Panc1 (cell line): ENCODE measurements around the gene OR6B1. TPM values are rescaled to one million over a fixed set of nuclear protein-coding genes. Genes with fewer than 3 reads are reported as not detected.

Source experiments
- ATAC-seq: fragments of 200-7000 bp; cut with Tn5 transposase; 2 replicates; pipeline ENCODE4 v1.9.1; 2020; ENCODE audit warnings: mild to moderate bottlenecking, moderate library complexity
- BruUV-seq: library from RNA; stranded (reverse); fragments of 400-500 nt; replicated peaks from 2 replicates; lab custom pipeline; 2021; lab: Mats Ljungman, UMichigan
- CTCF ChIA-PET: fragments of 300-600 bp; sonication (Branson Sonifier 250); formaldehyde crosslinking; loops from one replicate; lab custom pipeline; 2022; ENCODE audit warnings: antibody characterized with exemption; lab: Charles Lee
- POLR2A ChIA-PET: fragments of 300-600 bp; sonication (Branson Sonifier 250); formaldehyde crosslinking; loops from one replicate; lab custom pipeline; 2022; ENCODE audit warnings: antibody characterized with exemption; lab: Charles Lee
- DNase-seq: peaks from one replicate; pipeline ENCODE4 v3.0.0-alpha.2; 2010; ENCODE audit warnings: low read depth, low spot score
- H3K27ac ChIP-seq: 2 replicates; pipeline ENCODE4 v1.5.1; 2011; ENCODE audit warnings: mild to moderate bottlenecking, low read length, inconsistent platforms
- H3K27me3 ChIP-seq: fragments of 200-500 bp; sonication (Bioruptor generic); 2 replicates; pipeline ENCODE4 v1.6.0; 2014; ENCODE audit warnings: low read length, inconsistent platforms; ENCODE audit not compliant: control insufficient read depth, insufficient read depth
- H3K36me3 ChIP-seq: fragments of 200-500 bp; sonication (Bioruptor generic); 2 replicates; pipeline ENCODE4 v1.5.1; 2014; ENCODE audit warnings: inconsistent platforms, mild to moderate bottlenecking, low read length, moderate library complexity; ENCODE audit not compliant: control insufficient read depth, insufficient read depth
- H3K4me1 ChIP-seq: 2 replicates; pipeline ENCODE4 v1.5.1; 2011; ENCODE audit warnings: inconsistent platforms, mild to moderate bottlenecking, low read length, moderate library complexity; ENCODE audit not compliant: control insufficient read depth, insufficient read depth
- H3K4me3 ChIP-seq, 2 experiments: 2 replicates each; pipeline ENCODE4 v1.5.1; 2011 to 2012; ENCODE audit warnings: low read depth in 2 of 2, low read length in 2 of 2, mild to moderate bottlenecking in 2 of 2, inconsistent platforms in 1 of 2, moderate library complexity in 1 of 2
- H3K9me3 ChIP-seq: fragments of 200-500 bp; sonication (Bioruptor generic); 2 replicates; pipeline ENCODE4 v1.5.1; 2014; ENCODE audit warnings: low read depth, mild to moderate bottlenecking, inconsistent platforms, low read length, moderate library complexity; ENCODE audit not compliant: control insufficient read depth, insufficient read depth
- POLR2AphosphoS5 ChIP-seq: IDR thresholded peaks from 2 replicates; pipeline ENCODE4 v1.6.1; 2012; ENCODE audit warnings: mild to moderate bottlenecking, low read depth, low read length, moderate library complexity
- SIN3A ChIP-seq: IDR thresholded peaks from 2 replicates; pipeline ENCODE4 v1.6.1; 2012; ENCODE audit warnings: low read depth, mild to moderate bottlenecking, low read length, moderate library complexity, borderline replicate concordance; ENCODE audit not compliant: insufficient read depth
- TCF7L2 ChIP-seq: IDR thresholded peaks from 2 replicates; pipeline ENCODE4 v1.6.1; 2011; ENCODE audit warnings: mild to moderate bottlenecking, low read depth, low read length, inconsistent platforms
- in situ Hi-C: cut with HindIII; loops from 2 replicates; pipeline ENCODE4 v1.10.0; 2016; ENCODE audit warnings: low sequenced_read_pairs, low pct_unique_long_range_greater_than_20kb
- intact Hi-C: fragments of 100-400 bp; cut with micrococcal nuclease; formaldehyde crosslinking; loops from one replicate; pipeline ENCODE4 v1.10.0; 2022; ENCODE audit not compliant: unreplicated experiment
- total RNA-seq: library from RNA; stranded (reverse); gene quantifications from one replicate; pipeline ENCODE4 v1.2.1, GENCODE V29; 2021; ENCODE audit not compliant: unreplicated experiment
- TF ChIP-seq, protein P1 (sequence below): fragments of 450-650 bp; IDR thresholded peaks from 2 replicates; pipeline ENCODE4 v1.5.1; 2017; ENCODE audit warnings: mild to moderate bottlenecking
- TF ChIP-seq, protein P2 (sequence below), 2 experiments: IDR thresholded peaks; 2 replicates each; pipeline ENCODE4 v1.6.1; 2011 to 2012; ENCODE audit warnings: low read depth in 2 of 2, control low read depth in 1 of 2, low read length in 1 of 2, mild to moderate bottlenecking in 1 of 2, moderate library complexity in 1 of 2; ENCODE audit not compliant: insufficient read depth in 1 of 2

The OR6B1 gene
- total RNA-seq, 1 experiment from 2014 or later, result not detected

DNA sequence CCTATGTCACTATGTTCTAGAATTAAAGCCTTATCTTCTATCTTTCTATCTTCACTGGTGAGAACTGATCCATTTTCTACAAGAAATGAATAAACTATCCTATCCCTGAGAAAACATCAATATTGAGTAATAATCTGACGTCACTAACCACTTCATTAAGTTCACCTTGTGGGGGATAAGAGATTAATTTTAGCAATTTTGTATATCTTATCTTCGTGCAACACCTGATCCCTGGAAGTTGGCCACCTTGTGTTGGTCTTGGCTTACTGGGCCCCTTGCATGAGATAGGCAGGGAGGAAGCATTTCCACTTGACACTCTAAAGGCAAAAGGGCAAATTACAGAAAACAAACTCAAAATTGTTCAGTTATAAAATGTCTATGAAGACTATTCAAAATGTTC lies 20.1 kb upstream of the OR6B1 start:
- Histone ChIP-seq H3K27ac (no peak overlapping the region), H3K36me3 (no peaks in the 10 kb centered on the region), H3K4me1 (no peaks in the 10 kb centered on the region), H3K9me3 (no peaks in the 10 kb centered on the region), H3K4me3 (no peak overlapping the region), H3K27me3 (no peaks in the 10 kb centered on the region)
- BruUV-seq, result no TSS peak
- in situ Hi-C loops (no loop called here), intact Hi-C loops (no loop called here)
- CTCF ChIA-PET, result no interaction called here
- TF ChIP-seq SIN3A, result no peak
- POLR2A ChIA-PET, result no interaction called here
- DNase-seq (no peak), ATAC-seq (no peak)

DNA sequence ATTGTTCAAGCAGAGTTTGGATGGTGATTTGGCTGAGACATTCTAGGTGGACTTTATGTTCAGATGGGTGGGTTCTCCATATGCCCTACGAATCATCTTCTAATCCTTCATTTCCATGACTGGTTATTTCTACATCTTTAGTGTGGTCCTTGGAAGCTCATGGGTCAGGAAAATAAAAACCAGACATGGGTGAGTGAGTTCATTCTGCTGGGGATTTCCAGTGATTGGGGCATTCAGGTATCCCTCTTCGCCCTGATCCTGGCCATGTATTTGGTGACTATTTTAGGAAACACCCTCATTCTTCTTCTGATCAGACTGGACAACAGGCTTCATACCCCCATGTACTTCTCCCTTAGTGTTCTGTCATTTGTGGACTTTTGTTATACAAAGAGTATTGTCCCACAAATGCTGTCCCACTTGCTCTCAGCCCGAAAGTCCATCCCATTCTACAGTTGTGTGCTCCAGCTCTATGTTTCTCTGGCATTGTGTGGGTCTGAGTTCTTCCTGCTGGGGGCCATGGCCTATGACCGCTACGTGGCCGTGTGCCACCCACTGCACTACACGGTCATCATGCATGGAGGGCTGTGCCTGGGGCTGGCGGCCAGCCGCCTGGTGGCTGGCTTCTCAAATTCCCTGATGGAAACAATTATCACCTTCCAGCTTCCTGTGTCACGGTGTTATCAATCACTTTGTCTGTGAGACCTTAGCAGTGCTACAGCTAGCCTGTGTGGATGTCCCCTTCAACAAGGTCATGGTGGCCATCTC lies 19.2 kb upstream of the OR6B1 start:
- H3K27ac ChIP-seq, result no peak overlapping the region
- no peaks in the 10 kb centered on the region for H3K36me3 ChIP-seq
- no peaks in the 10 kb centered on the region for H3K4me1 ChIP-seq
- ChIA-PET POLR2A (no interaction called here), CTCF (no interaction called here)
- no peaks in the 10 kb centered on the region for H3K9me3 ChIP-seq
- ATAC-seq (no peak), DNase-seq (no peak)
- TF ChIP-seq POLR2AphosphoS5 (no peak), TCF7L2 (no peak), SIN3A (no peak)
- TF ChIP-seq, protein P1, sequence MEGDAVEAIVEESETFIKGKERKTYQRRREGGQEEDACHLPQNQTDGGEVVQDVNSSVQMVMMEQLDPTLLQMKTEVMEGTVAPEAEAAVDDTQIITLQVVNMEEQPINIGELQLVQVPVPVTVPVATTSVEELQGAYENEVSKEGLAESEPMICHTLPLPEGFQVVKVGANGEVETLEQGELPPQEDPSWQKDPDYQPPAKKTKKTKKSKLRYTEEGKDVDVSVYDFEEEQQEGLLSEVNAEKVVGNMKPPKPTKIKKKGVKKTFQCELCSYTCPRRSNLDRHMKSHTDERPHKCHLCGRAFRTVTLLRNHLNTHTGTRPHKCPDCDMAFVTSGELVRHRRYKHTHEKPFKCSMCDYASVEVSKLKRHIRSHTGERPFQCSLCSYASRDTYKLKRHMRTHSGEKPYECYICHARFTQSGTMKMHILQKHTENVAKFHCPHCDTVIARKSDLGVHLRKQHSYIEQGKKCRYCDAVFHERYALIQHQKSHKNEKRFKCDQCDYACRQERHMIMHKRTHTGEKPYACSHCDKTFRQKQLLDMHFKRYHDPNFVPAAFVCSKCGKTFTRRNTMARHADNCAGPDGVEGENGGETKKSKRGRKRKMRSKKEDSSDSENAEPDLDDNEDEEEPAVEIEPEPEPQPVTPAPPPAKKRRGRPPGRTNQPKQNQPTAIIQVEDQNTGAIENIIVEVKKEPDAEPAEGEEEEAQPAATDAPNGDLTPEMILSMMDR, result no peak
- TF ChIP-seq, protein P2, sequence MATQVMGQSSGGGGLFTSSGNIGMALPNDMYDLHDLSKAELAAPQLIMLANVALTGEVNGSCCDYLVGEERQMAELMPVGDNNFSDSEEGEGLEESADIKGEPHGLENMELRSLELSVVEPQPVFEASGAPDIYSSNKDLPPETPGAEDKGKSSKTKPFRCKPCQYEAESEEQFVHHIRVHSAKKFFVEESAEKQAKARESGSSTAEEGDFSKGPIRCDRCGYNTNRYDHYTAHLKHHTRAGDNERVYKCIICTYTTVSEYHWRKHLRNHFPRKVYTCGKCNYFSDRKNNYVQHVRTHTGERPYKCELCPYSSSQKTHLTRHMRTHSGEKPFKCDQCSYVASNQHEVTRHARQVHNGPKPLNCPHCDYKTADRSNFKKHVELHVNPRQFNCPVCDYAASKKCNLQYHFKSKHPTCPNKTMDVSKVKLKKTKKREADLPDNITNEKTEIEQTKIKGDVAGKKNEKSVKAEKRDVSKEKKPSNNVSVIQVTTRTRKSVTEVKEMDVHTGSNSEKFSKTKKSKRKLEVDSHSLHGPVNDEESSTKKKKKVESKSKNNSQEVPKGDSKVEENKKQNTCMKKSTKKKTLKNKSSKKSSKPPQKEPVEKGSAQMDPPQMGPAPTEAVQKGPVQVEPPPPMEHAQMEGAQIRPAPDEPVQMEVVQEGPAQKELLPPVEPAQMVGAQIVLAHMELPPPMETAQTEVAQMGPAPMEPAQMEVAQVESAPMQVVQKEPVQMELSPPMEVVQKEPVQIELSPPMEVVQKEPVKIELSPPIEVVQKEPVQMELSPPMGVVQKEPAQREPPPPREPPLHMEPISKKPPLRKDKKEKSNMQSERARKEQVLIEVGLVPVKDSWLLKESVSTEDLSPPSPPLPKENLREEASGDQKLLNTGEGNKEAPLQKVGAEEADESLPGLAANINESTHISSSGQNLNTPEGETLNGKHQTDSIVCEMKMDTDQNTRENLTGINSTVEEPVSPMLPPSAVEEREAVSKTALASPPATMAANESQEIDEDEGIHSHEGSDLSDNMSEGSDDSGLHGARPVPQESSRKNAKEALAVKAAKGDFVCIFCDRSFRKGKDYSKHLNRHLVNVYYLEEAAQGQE (IDR thresholded peaks at IDR 0.05; ENCODE audit: insufficient read depth in 1 of 2, low read depth in 2 of 2, low read length in 1 of 2), result no peak
- no peak overlapping the region for H3K4me3 ChIP-seq
- no TSS peak for BruUV-seq
- in situ Hi-C loops (no loop called here), intact Hi-C loops (no loop called here)
- H3K27me3 ChIP-seq, result no peaks in the 10 kb centered on the region

DNA sequence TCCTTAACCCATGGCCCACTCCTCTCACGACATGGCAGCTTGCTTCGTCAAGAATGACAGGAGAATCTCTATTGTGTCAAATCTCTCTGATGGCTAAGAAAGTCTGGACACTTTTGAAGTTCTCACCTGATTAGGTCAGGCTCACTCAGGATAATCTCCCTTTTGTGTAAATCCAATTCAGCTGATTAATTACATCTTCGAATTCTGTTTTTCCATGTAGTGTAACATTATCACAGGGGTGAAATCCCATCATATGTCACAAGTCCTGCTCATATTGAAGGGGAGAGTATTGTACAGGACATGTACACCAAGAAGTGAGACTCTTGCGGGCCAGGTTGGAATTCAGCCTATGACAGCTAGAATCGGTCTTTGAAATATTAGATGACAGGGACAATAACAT lies 16.2 kb upstream of the OR6B1 start:
- Histone ChIP-seq H3K27me3 (no peaks in the 10 kb centered on the region), H3K36me3 (no peaks in the 10 kb centered on the region), H3K4me1 (no peaks in the 10 kb centered on the region), H3K9me3 (no peaks in the 10 kb centered on the region), H3K27ac (no peak overlapping the region), H3K4me3 (no peak overlapping the region)
- POLR2A ChIA-PET, result no interaction called here
- CTCF ChIA-PET, result no interaction called here
- DNase-seq, result no peak
- no TSS peak for BruUV-seq
- no peak for ATAC-seq
- intact Hi-C loops, result no loop called here
- no peak for TF ChIP-seq TCF7L2
- TF ChIP-seq, protein P1, result no peak
- no peak for TF ChIP-seq POLR2AphosphoS5
- no peak for TF ChIP-seq SIN3A
- TF ChIP-seq, protein P2 (IDR thresholded peaks at IDR 0.05; ENCODE audit: insufficient read depth in 1 of 2, low read depth in 2 of 2, low read length in 1 of 2), result no peak
- in situ Hi-C loops, result no loop called here
